ENCODE measurements around the gene CPNE6. TPM values are rescaled to one million over a fixed set of nuclear protein-coding genes. Genes with fewer than 3 reads are reported as not detected.

CPNE6 gene
- total RNA-seq, 1 donor, result not detected

GRCh38 chr14:24072436-24072835 is 1.1 kb downstream of the CPNE6 start:
- H3K4me3 ChIP-seq (ENCODE audit: low read depth, low read length), result no peak overlapping the region
- DNase-seq (ENCODE audit: low read depth), result no peak
- no peak for TF ChIP-seq CTCF (IDR thresholded peaks at IDR 0.05; ENCODE audit: insufficient read depth, low read length)

- TF ChIP-seq CTCF (IDR thresholded peaks at IDR 0.05; ENCODE audit: insufficient read depth, low read length), result no peak
- no peak for DNase-seq (ENCODE audit: low read depth)
- no peak overlapping the region for H3K4me3 ChIP-seq (ENCODE audit: low read depth, low read length)
Observed at GRCh38 chr14:24072881-24073877, 1.8 kb downstream of the CPNE6 start.

GRCh38 chr14:24074625-24075484 is 3.5 kb downstream of the CPNE6 start:
- H3K4me3 ChIP-seq (ENCODE audit: low read depth, low read length), result no peak overlapping the region
- no peak for DNase-seq (ENCODE audit: low read depth)
- no peak for TF ChIP-seq CTCF (IDR thresholded peaks at IDR 0.05; ENCODE audit: insufficient read depth, low read length)

GRCh38 chr14:24075485-24076301 is 4.3 kb downstream of the CPNE6 start:
- H3K4me3 ChIP-seq (ENCODE audit: low read depth, low read length), result no peak overlapping the region
- no peak for DNase-seq (ENCODE audit: low read depth)
- TF ChIP-seq CTCF (IDR thresholded peaks at IDR 0.05; ENCODE audit: insufficient read depth, low read length), result no peak

GRCh38 chr14:24076302-24076601 is 4.9 kb downstream of the CPNE6 start:
- DNase-seq (ENCODE audit: low read depth), result no peak
- TF ChIP-seq CTCF (IDR thresholded peaks at IDR 0.05; ENCODE audit: insufficient read depth, low read length), result no peak

GRCh38 chr14:24077086-24077485 is 5.7 kb downstream of the CPNE6 start:
- H3K4me3 ChIP-seq (ENCODE audit: low read depth, low read length), result no peak overlapping the region
- no peak for DNase-seq (ENCODE audit: low read depth)
- TF ChIP-seq CTCF (IDR thresholded peaks at IDR 0.05; ENCODE audit: insufficient read depth, low read length), result no peak

More at GRCh38 chr14:24076302-24076601, 4.9 kb downstream of the CPNE6 start:
- H3K4me3 ChIP-seq (ENCODE audit: low read depth, low read length), result no peak overlapping the region

All from fibroblast of the aortic adventitia (primary cell).